GM18508 (cell line): ENCODE measurements around the gene FRMPD2.
"Not testable (repeated sequence)": the region's sequence is repeated elsewhere in the genome, so short reads cannot be mapped to it uniquely, and the experiment has no call there.

Experiments used
- ATAC-seq: cut with Tn5 transposase; IDR thresholded peaks from one replicate; pipeline ENCODE4 v1.9.1; 2021; ENCODE audit warnings: moderate number of reproducible peaks; ENCODE audit not compliant: insufficient read depth, unreplicated experiment

Gene FRMPD2

GRCh38 chr10:48235501-48235900 lies 39.0 kb downstream of the FRMPD2 start:
- no peak for ATAC-seq

GRCh38 chr10:48234787-48235186 lies 39.7 kb downstream of the FRMPD2 start:
- ATAC-seq = no peak

- ATAC-seq = no peak
These were observed 40.2 kb downstream of the FRMPD2 start for GRCh38 chr10:48234295-48234694.

GRCh38 chr10:48233559-48234005 lies 40.9 kb downstream of the FRMPD2 start:
- no peak for ATAC-seq

GRCh38 chr10:48232717-48233447 lies 41.6 kb downstream of the FRMPD2 start:
- no peak for ATAC-seq

- no peak for ATAC-seq
These were observed 42.7 kb downstream of the FRMPD2 start for GRCh38 chr10:48231699-48232315.

GRCh38 chr10:48231178-48231577 lies 43.3 kb downstream of the FRMPD2 start:
- ATAC-seq = no peak

GRCh38 chr10:48227213-48227612 lies 47.3 kb downstream of the FRMPD2 start:
- ATAC-seq = no peak

- no peak for ATAC-seq
These were observed 49.4 kb downstream of the FRMPD2 start for GRCh38 chr10:48224979-48225560.

GRCh38 chr10:48224296-48224695 lies 50.2 kb downstream of the FRMPD2 start:
- no peak for ATAC-seq

GRCh38 chr10:48221814-48222213 lies 52.7 kb downstream of the FRMPD2 start:
- ATAC-seq = no peak

GRCh38 chr10:48221031-48221430 lies 53.5 kb downstream of the FRMPD2 start:
- ATAC-seq = not testable (repeated sequence)

GRCh38 chr10:48219194-48219593 lies 55.3 kb downstream of the FRMPD2 start:
- ATAC-seq = no peak

GRCh38 chr10:48216744-48217143 lies 57.8 kb downstream of the FRMPD2 start:
- ATAC-seq = no peak

GRCh38 chr10:48216204-48216505 lies 58.3 kb downstream of the FRMPD2 start:
- no peak for ATAC-seq

- no peak for ATAC-seq
These were observed 58.9 kb downstream of the FRMPD2 start for GRCh38 chr10:48215486-48216203.

- no peak for ATAC-seq
These were observed 59.6 kb downstream of the FRMPD2 start for GRCh38 chr10:48214716-48215485.

- ATAC-seq = no peak
These were observed 61.4 kb downstream of the FRMPD2 start for GRCh38 chr10:48213047-48213446.

- no peak for ATAC-seq
These were observed 62.7 kb downstream of the FRMPD2 start for GRCh38 chr10:48211777-48212176.

GRCh38 chr10:48210966-48211365 lies 63.5 kb downstream of the FRMPD2 start:
- no peak for ATAC-seq
